PC-9 (cell line): ENCODE results near the gene YAF2. TPM values are rescaled to one million over a fixed set of nuclear protein-coding genes. Genes with fewer than 3 reads are reported as not detected.

ENCODE experiments used
- BruUV-seq: library from RNA; stranded (reverse); fragments of 400-500 nt; replicated peaks from 2 replicates; lab custom pipeline; 2021; lab: Mats Ljungman, UMichigan
- CTCF ChIA-PET: fragments of 300-600 bp; sonication (Branson Sonifier 250); formaldehyde crosslinking; loops from one replicate; lab custom pipeline; 2022; ENCODE audit warnings: antibody characterized with exemption; lab: Charles Lee
- POLR2A ChIA-PET: fragments of 300-600 bp; sonication (Branson Sonifier 250); formaldehyde crosslinking; loops from one replicate; lab custom pipeline; 2022; ENCODE audit warnings: antibody characterized with exemption; ENCODE audit not compliant: unreplicated experiment; lab: Charles Lee
- DNase-seq, 2 experiments: peaks; one replicate each; pipeline versions ENCODE4 v3.0.0 to v3.0.0-alpha.2; 2015 to 2022; ENCODE audit warnings: mixed read lengths in 1 of 2
- H2AFZ ChIP-seq: fragments of 200-600 bp; sonication (generic); 2 replicates; pipeline ENCODE4 v1.8.1; 2017; ENCODE audit warnings: antibody characterized with exemption
- H3F3A ChIP-seq: fragments of 200-600 bp; sonication (generic); 2 replicates; pipeline ENCODE4 v1.8.1; 2017; ENCODE audit warnings: antibody characterized with exemption, mild to moderate bottlenecking, low read depth; ENCODE audit not compliant: insufficient read depth
- H3K27ac ChIP-seq: fragments of 200-600 bp; sonication (generic); 2 replicates; pipeline ENCODE4 v1.6.1; 2016; ENCODE audit warnings: mixed run types
- H3K27me3 ChIP-seq: fragments of 200-600 bp; sonication (generic); 2 replicates; pipeline ENCODE4 v1.6.1; 2016; ENCODE audit warnings: low read depth, mixed run types; ENCODE audit not compliant: insufficient read depth
- H3K36me3 ChIP-seq: fragments of 200-600 bp; sonication (generic); 2 replicates; pipeline ENCODE4 v1.6.1; 2016; ENCODE audit warnings: low read depth, mixed run types
- H3K4me1 ChIP-seq: fragments of 200-600 bp; sonication (generic); replicated peaks from 2 replicates; pipeline ENCODE4 v1.6.1; 2016; ENCODE audit warnings: mixed run types; ENCODE audit not compliant: insufficient read depth
- H3K4me2 ChIP-seq: fragments of 200-600 bp; sonication (generic); 2 replicates; pipeline ENCODE4 v1.6.1; 2017; ENCODE audit warnings: mixed run types
- H3K4me3 ChIP-seq: fragments of 200-600 bp; sonication (generic); 2 replicates; pipeline ENCODE4 v1.6.1; 2016; ENCODE audit warnings: mixed run types
- H3K79me2 ChIP-seq: fragments of 200-600 bp; sonication (generic); 2 replicates; pipeline ENCODE4 v1.6.1; 2017; ENCODE audit warnings: low read depth, mixed run types
- H3K9me2 ChIP-seq: fragments of 200-600 bp; sonication (generic); 2 replicates; pipeline ENCODE4 v1.8.1; 2017; ENCODE audit warnings: mild to moderate bottlenecking; ENCODE audit not compliant: insufficient read depth
- H3K9me3 ChIP-seq: fragments of 200-600 bp; sonication (generic); 2 replicates; pipeline ENCODE4 v1.8.1; 2016; ENCODE audit warnings: low read depth; ENCODE audit not compliant: insufficient read depth
- H4K20me1 ChIP-seq: fragments of 200-600 bp; sonication (generic); 2 replicates; pipeline ENCODE4 v1.8.1; 2017; ENCODE audit not compliant: insufficient read depth
- EZH2 ChIP-seq: fragments of 200-600 bp; sonication (generic); IDR thresholded peaks from 2 replicates; pipeline ENCODE4 v1.8.0; 2017; ENCODE audit warnings: antibody characterized with exemption, low read depth
- intact Hi-C: fragments of 100-400 bp; cut with micrococcal nuclease; formaldehyde crosslinking; loops from one replicate; pipeline ENCODE4 v1.10.0; 2022; ENCODE audit not compliant: unreplicated experiment
- total RNA-seq: library from RNA; stranded (reverse); gene quantifications from 2 replicates; pipeline ENCODE4 v1.2.3, GENCODE V29; 2021
- TF ChIP-seq, protein P1 (sequence below): fragments of 200-600 bp; sonication (generic); conservative IDR thresholded peaks from 2 replicates; pipeline ENCODE4 v1.6.1; 2017; ENCODE audit warnings: mixed run types, antibody characterized with exemption, mild to moderate bottlenecking, moderate library complexity

The YAF2 gene
- total RNA-seq, 1 experiment from 2014 or later, result 11.6 TPM

DNA sequence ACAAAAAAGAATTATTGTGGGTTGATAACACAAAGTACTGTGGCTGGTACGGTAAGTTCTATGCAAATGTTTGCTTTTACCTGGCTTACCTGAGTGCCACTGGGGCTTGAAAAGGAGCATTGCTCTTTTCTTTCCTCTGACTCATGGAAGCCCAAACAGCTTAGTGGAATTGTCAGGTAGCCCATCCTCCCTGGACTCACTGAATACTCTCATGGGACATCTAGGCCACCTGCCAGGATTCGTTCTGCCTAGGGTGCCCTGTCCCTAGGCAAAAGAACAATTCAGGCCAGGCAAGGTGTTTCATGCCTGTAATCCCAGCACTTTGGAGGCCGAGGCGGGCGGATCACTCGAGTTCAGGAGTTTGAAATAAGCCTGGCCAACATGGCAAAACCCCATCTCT is 22.5 kb upstream of the YAF2 start:
- no peaks in the 10 kb centered on the region for H3K9me3 ChIP-seq
- POLR2A ChIA-PET, result no interaction called here
- no peak overlapping the region for H3K4me2 ChIP-seq
- H3K27me3 ChIP-seq, result no peaks in the 10 kb centered on the region
- no peak overlapping the region for H3K4me3 ChIP-seq
- no peak overlapping the region for H3K27ac ChIP-seq
- CTCF ChIA-PET, result no interaction called here
- TF ChIP-seq, protein P1, sequence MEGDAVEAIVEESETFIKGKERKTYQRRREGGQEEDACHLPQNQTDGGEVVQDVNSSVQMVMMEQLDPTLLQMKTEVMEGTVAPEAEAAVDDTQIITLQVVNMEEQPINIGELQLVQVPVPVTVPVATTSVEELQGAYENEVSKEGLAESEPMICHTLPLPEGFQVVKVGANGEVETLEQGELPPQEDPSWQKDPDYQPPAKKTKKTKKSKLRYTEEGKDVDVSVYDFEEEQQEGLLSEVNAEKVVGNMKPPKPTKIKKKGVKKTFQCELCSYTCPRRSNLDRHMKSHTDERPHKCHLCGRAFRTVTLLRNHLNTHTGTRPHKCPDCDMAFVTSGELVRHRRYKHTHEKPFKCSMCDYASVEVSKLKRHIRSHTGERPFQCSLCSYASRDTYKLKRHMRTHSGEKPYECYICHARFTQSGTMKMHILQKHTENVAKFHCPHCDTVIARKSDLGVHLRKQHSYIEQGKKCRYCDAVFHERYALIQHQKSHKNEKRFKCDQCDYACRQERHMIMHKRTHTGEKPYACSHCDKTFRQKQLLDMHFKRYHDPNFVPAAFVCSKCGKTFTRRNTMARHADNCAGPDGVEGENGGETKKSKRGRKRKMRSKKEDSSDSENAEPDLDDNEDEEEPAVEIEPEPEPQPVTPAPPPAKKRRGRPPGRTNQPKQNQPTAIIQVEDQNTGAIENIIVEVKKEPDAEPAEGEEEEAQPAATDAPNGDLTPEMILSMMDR, result no peak
- H2AFZ ChIP-seq, result no peak overlapping the region
- H3K36me3 ChIP-seq, result no peaks in the 10 kb centered on the region
- no peaks in the 10 kb centered on the region for H4K20me1 ChIP-seq
- no peaks in the 10 kb centered on the region for H3F3A ChIP-seq
- H3K9me2 ChIP-seq, result no peaks in the 10 kb centered on the region
- intact Hi-C loops, result no loop called here
- H3K4me1 ChIP-seq, result no peaks in the 10 kb centered on the region
- BruUV-seq, result no TSS peak
- no peak for DNase-seq
- no peaks in the 10 kb centered on the region for H3K79me2 ChIP-seq

DNA sequence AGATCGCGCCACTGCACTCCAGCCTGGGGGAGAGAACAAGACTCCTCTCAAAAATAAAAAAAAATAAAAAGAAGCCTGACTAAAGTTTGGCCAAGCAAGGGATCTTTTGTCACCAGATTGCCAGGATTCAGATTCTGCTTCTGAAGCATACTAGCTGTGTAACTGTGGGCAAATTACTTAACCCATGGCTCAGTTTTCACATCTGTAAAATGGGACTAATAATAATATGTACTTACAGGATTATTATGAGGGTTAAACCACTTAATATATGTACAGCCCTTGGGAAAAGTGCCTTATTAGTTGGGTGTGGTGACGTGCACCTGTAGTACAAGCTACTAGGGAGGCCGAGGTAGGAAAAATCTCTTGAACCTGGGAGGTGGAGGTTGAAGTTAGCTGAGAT is 21.7 kb upstream of the YAF2 start:
- intact Hi-C loops, result no loop called here
- Histone ChIP-seq H3K4me3 (no peak overlapping the region), H3K9me2 (no peaks in the 10 kb centered on the region; the same call in 1 of the 2 replicates), H3K27ac (no peak overlapping the region), H3K36me3 (no peaks in the 10 kb centered on the region), H3K27me3 (no peaks in the 10 kb centered on the region), H2AFZ (no peak overlapping the region), H4K20me1 (no peaks in the 10 kb centered on the region), H3F3A (no peaks in the 10 kb centered on the region), H3K9me3 (no peaks in the 10 kb centered on the region), H3K79me2 (no peaks in the 10 kb centered on the region), H3K4me2 (no peak overlapping the region), H3K4me1 (no peaks in the 10 kb centered on the region)
- BruUV-seq, result no TSS peak
- ChIA-PET POLR2A (no interaction called here), CTCF (no interaction called here)
- TF ChIP-seq, protein P1, result no peak
- no peak for TF ChIP-seq EZH2
- no peak for DNase-seq

DNA sequence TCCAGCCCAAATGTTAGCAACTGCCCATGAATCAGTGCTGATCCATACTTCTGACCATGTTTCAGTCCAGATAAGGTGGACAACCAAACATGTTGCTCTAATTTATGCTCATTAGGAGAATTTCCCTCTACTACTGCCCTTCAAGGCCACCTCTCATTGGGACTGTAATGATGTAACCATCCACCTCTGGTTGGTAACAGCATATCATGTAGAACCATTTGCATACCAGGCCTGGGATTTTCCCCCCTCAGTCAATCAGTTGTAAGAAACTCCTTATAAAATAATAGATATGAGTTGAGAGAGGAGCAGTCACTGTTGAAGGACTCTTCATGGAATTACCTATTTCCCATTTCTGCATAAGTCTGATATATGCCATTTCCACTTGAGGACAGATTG is 17.8 kb upstream of the YAF2 start:
- H3K4me3 ChIP-seq, result no peak overlapping the region
- intact Hi-C loops, result no loop called here
- POLR2A ChIA-PET, result no interaction called here
- no peaks in the 10 kb centered on the region for H4K20me1 ChIP-seq
- H3K4me1 ChIP-seq, result no peaks in the 10 kb centered on the region
- H3K36me3 ChIP-seq, result no peaks in the 10 kb centered on the region
- TF ChIP-seq, protein P1, result no peak
- TF ChIP-seq EZH2, result no peak
- no peak for DNase-seq
- CTCF ChIA-PET, result no interaction called here
- H3K9me3 ChIP-seq, result no peaks in the 10 kb centered on the region
- no peaks in the 10 kb centered on the region for H3K27me3 ChIP-seq
- no peak overlapping the region for H3K27ac ChIP-seq
- H3K9me2 ChIP-seq, result no peaks in the 10 kb centered on the region; the same call in 1 of the 2 replicates
- no peaks in the 10 kb centered on the region for H3F3A ChIP-seq
- no peaks in the 10 kb centered on the region for H3K79me2 ChIP-seq
- BruUV-seq, result no TSS peak
- no peak overlapping the region for H3K4me2 ChIP-seq
- H2AFZ ChIP-seq, result no peak overlapping the region
